Activated T-cell treated with anti-CD3 and anti-CD28 coated beads, Interleukin-2, amount 50 U/mL, for 1 hour (primary cell): ENCODE results near the gene APBA2.

ENCODE experiments used
- DNase-seq: peaks from one replicate; pipeline ENCODE4 v3.0.0-alpha.2; 2020

Gene APBA2

GRCh38 chr15:28962851-28963710, 77.3 kb downstream of the APBA2 start:
- DNase-seq = no peak

DNA sequence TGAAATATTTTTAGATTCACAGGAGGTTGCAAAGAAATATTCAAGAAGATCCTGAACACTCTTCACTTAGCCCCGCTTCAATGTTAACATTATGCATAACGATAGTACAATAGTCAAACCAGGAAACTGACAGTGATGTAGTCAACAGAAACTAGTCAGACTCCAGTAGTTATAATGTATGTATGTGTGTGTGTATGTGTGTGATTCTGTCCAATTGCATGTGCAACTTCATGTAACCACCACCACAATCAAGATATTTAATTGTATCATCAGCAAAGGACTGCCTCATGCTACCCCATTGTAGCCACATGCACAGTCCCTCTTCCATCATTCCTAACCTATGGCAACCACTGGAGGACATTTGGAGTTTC, 77.9 kb downstream of the APBA2 start:
- no peak for DNase-seq

DNA sequence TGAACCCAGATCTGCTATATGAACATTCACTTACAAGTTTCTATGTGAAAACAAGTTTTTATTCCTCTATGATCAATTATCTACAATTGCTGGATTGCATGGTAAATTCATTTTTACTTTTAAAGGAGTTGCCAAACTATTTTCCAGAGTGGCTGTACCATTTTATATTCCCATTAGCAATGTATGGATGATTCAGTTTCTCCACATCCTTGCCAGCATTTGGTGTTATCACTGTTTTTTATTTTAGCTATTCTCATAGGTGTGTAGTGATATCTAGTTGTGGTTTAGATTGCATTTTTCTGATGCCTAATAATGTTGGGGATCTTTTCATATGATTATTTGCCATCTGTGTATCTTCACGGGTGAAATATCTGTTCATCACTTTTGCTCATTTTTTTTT, 78.3 kb downstream of the APBA2 start:
- DNase-seq = no peak

- DNase-seq = no peak
These were observed 81.3 kb downstream of the APBA2 start for GRCh38 chr15:28967066-28967465.

DNA sequence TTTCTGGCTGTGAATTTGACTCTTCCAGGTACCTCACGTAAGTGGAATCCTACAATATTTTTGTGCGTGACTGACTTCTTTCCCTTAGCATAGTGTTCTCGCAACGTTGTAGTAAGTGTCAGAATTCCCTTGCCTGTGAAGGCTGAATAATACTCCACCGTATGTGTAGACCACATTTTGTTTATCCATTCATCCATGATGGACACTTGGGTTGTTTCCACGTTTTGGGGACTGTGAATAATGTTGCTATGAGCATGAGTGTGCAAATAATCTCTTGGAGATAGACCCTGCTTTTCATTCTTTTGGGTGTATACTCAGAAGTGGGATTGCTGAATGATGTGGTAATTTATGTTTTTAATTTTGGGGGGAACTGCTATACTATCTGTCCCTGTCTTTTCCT, 82.2 kb downstream of the APBA2 start:
- DNase-seq = no peak

DNA sequence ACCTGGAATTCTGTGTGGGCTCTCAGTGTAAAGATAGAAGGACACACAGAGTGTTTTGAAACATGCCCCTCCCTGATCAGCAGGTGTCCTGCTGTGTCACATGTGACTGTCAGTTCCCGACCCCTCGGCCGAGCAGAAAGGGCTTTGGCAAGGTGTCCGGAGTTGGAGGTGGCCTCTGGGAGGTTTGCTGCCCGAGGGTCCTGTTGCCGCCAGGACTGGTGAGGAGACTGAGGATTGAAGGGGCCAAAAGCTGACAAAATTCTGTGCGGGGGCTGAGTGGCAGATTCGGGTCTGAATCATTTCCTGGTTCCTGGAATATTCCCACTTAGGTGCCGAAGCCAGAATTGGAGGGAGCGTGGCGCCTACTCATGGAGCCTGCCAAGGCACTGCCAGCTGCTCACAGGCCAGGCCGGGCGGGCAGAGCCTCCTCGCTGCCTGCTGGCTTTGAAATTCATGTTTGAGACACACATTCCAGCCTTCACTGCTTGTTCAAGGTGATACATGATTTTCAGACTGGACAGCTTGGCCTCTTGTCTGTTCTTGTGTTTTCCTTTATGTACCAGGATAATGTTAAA, 83.8 kb downstream of the APBA2 start:
- no peak for DNase-seq

DNA sequence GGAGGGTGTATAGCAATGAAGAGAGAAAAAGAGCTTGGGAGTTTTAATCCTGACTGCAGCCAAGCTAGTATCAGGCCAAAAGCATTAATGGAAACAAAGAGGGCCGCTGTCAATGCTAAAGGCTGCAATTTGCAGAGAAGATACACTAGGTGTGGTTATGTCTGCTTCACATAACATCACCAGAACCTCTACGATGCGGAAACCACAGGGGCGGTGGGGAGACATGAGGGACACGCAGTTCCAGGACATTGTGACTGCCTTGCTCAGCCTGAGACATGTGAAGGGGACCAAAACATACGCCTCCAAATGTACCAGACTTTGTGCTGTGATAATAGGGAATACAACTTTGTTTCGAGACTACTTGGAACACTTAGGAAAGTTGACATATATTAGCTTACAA, 88.4 kb downstream of the APBA2 start:
- DNase-seq = peak; percentile 43

GRCh38 chr15:28975766-28976179, 90.0 kb downstream of the APBA2 start:
- peak; percentile 62 for DNase-seq

DNA sequence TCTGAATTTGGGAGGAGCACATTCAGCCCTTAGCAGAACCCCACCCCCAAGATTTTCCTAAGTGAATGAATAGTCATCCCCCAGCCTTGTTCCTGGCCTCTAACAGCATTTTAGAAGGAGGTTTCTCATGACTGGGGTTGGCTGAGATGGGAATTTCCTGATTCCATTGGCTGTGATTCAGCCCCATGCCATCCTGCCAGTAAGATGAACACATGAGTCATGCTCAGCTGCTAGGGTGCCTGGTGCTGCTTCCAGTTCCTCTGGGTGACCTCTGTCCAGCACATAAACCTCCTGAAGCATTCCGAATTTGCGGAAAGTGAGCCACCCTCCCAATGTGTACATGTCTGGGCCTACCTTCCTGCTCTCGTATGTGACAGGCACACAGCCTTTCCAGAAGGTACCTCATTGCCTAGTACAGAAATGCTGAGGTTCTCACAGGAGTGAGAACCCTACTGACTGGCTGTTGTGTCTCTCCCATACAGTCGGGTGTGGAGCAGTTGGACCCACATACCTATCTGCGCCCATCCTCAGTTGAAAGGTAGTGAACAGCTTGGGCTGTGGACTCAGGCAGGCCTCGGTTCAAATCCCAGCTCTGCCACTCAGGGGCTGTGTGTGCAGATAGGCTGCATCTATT, 91.7 kb downstream of the APBA2 start:
- DNase-seq = no peak

DNA sequence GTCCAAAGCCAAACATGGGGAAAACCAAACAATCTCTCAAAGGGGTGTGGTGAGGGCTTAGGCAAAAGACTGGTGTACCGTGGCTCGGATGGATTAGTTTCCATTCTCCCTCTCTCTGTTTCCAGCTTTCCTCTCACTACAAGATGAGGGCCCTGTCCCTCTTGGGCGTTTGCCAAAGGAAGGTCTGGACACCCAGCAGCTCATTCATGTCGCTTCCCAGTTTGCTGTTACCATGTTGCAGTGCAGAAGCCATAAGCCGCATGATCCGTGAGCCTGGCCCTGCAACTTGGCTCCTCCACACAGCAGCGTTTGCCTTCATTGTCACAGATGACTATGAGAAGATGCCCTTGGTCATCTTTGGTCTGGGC, 92.2 kb downstream of the APBA2 start:
- no peak for DNase-seq

DNA sequence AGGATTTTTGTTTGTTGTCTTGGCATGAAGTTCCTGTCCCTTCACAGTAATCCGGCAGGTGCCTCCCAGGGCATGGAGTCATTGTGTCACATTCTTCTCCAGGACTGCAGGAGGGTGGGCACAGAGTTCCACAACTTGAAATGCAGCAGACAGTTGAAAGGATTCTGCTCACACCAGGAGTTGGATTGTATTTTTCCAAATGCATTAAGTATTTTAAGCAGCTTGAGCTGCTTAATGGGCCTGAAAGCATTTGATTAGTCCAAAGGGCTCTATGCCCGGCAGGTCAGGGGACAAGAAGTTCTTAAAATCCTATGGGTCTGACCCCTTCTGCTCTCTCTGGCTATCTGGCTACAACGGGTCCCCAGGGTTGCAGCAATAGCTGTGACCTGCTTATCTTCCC, 92.9 kb downstream of the APBA2 start:
- DNase-seq = no peak

- no peak for DNase-seq
These were observed 93.6 kb downstream of the APBA2 start for GRCh38 chr15:28979208-28979841.

DNA sequence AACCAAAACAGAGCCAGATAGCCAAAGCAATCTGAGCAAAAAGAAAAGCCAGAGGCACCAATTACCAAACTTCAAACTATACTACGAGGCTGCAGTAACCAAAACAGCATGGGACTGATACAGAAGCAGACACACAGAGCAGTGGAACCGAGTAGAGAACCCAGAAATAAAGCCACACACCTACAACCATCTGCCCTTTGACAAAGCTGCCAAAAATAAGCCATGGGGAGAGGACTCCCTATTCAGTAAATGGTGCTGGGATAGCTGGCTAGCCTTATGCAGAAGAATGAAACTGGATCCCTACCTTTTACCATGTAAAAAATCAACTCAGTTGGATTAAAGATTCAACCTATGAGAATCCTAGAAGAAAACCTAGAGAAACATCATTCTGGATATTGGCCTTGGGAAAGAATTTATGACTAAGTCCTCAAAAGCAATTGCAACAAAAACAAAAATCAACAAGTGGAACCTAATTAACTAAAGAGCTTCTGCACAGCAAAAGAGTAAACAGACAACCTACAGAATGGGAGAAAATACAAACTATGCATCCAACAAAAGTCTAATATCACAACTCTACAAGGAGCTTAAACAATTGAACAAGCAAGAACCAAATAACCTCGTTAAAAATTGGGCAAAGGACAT, 95.1 kb downstream of the APBA2 start:
- no peak for DNase-seq

DNA sequence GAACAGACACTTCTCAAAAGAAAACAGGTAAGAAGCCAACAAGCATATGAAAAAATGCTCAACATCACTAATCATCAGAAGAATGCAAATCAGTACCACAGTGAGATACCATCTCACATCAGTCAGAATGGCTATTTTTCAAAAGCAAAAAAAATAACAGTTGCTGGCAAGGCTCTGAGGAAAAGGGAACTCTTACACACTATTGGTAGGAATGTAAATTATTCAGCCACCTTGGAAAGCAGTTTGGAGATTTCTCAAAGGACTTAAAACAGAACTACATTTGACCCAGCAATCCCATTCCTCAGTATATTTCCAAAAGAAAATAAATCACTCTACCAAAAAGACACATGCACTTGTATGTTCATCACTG, 95.6 kb downstream of the APBA2 start:
- no peak for DNase-seq

GRCh38 chr15:28981921-28982320, 96.1 kb downstream of the APBA2 start:
- no peak for DNase-seq

DNA sequence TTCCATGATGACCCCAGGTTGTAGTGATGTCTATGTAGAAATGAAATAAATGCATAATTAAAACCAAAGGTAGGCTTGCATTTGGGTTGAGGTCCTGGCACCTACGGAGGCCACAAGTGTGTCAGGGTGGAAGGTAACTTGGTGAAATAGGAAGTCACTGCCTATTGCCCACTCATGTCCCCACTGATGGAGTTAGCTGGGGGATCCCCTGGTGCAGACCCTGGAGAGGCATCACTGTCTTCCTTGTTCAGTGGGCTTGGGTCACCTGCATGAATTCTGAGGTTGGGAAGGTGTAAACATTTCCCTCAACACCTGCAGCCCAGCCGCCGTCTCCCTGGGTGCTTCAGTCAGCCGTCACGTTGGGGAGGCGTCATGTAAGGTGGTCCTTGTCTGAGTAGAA, 97.1 kb downstream of the APBA2 start:
- no peak for DNase-seq

DNA sequence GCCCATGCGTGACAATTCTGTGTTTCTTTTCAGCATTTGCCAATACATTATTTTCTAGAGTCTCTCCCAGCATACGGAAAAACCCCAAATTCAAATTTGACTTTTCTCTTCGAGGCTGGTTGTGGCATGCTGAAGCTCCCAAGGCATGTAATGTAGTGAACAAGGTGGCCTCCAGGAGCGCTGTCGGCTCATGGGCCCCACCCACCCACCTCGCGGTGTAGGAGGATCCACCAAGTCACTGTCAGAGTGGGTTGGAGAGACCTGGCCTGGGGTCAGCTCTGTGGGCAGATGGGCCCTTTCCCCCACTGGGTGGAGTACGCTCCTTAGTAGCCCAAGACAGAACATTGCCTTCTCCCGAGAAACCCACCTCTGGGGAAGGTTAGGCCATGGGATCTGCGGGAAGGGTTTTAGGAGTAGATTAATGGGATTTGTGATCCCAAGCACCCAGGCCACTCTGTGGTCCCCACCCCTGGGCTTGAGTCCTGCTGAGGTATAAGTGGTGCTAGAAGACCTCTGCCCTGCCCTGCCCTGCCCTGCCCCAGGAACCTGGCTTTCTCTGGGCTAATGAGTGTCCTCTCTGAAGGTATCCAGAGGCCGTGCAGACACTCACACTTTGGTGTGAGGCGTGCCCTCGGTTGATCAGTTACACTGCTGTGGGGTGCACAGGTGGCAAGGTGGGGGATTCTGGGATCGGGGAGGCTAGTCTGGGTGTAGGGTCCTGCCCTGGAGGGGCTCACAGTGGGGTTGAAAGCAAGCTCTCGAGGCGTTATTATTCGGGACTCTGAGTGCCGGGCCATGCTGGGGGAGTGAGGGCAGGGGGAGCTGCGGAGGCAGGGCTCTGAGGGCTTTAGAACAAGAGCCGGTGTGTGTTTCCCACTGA, 97.9 kb downstream of the APBA2 start:
- DNase-seq = no peak

GRCh38 chr15:28984421-28985315, 98.9 kb downstream of the APBA2 start:
- DNase-seq = peak; percentile 40

GRCh38 chr15:28985316-28985645, 99.5 kb downstream of the APBA2 start:
- no peak for DNase-seq

DNA sequence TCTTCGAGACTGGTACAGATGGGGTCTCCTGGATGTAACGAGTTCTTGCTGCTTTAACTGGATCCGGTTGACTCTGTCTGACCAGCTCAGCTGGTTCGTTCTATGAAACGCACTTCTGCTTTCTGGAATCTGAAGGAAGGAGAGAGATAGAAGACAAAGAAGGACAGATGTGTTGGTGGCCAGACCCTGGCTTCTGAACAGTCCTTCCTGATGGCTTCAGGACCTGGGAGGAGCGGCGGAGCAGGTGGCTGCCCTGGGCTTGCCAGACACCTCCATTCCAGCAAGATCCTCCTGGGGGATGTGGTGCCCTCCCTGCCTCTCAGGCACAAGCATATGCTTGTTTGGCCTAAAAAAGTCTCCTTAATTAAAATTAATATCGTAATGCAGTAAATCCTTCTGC, 99.9 kb downstream of the APBA2 start:
- DNase-seq = no peak

DNA sequence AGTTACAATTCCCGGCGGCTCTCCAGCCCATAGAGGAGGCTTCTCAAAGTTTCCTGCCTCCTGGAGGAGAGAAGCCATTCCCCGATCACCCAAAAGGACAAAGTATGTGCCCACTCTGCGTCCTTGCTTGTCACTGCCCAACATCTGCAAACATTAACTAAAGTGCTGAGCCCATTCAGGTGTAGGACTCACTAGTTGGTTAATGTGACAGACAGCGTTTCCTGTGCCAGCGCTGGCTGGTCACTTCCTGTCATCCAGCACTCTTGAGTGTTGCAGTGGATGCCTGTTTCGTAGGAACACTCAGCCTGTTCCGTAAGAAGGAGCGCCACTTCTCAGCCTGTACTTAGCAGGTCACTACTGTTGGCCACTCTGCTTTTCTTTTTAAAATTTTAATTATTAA, 100.3 kb downstream of the APBA2 start:
- no peak for DNase-seq

DNA sequence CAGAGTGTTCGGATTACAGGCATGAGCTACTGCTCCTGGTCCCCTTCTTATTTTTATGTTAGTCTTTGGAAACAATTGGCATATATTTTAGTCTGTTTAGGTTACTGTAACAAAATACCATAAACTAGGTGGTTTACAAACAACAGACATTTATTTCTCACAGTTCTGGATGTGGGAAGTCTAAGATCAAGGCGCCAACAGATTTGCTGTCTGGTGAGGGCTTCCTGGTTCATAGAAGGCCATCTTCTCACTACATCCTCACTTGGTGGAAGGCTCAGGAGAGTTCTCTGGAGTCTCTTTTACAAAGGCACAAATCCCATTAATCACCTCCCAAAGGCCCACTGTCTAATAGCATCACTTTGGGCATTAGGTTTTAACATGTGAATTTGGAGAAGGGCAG, 101.0 kb downstream of the APBA2 start:
- DNase-seq = no peak
